Bone marrow (tissue), 2 donors: ENCODE data around the gene ATP13A1.

ENCODE experiments used
- DNase-seq, 2 donors: peaks; one replicate each; lab custom pipeline; 2025; lab: John Stamatoyannopoulos, UW

Gene ATP13A1

DNA sequence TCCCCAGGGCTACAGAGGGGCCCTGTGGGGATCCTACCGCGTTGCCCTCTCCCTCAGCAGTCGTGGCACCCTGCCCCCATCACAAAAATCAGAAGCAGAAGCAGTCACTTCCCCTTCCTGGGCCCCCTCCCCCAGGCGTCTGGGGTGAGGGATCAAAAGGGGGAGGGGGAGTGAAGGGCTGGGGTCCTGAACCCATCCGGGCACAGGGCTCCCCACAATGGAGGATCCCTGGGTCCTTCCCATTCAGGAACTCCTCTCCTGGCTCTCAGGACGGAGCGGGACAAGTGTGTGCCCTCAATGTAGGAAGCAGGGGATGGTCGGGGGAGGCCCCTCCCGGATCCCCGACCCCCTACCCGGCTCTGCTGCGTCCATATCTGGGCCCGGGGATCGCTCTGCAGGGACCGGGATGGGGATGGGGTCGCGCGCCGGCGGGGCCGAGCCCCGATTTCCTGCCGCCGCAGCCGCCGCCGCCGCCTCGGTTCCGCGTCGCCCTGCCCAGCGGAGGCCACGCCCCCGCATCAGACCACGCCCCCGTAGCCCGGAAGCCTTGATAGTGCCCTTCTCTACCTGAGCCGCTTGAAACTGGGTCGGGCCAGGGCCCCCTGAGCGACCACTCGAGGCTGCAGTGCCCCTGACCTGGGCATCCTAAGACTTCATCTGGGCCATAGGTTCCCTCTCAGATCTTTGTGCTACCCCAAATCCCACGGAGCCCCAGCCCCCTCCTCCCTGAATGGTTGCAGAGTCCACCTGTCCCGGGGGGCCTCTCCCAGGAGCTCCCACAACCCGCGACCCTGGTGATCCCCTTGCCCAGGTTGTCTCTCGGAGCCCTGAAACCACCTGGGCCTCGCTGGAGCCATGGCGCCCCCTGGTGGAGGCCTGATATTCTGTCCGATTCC, 20.1 kb downstream of the ATP13A1 start, which contains the start of gene GMIP:
Gene GMIP (minus strand): TSS at position 500 of the 896 bp plus-strand sequence. CDS start 128 bp downstream, at position 372.
- DNase-seq, result peak; percentile 50 to 78

DNA sequence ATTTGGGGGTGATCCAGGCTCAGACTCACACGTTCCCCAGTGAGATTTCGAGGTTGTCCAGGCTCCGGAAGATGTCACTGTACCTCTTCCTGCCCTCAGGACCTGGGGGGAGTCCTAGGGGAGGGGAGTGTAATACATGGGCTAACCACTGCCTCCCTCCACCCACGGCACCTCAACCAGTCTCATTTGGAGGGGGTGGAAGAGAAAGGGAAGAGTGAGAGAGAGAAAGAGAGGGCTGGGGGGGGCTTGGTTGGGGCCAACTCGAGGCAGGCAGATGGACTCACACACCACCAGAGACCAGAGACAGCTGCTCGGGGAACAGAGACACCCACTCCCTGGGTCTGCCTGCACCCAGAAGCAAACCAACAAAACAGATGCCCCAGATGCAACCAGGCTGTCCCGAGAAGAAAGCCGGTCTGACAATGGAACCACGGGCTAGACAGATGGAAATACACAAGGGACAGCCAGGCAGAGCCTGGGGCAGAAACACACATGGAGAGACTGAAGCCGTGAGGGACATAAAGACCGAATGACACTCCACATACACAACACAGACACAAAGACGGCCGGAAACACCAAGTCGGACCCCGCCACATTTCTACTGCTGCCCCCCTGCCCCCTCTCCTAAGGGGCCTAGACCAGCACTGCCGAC, 20.8 kb downstream of the ATP13A1 start:
- DNase-seq, result peak in 1 of 2 donors; percentile 36

DNA sequence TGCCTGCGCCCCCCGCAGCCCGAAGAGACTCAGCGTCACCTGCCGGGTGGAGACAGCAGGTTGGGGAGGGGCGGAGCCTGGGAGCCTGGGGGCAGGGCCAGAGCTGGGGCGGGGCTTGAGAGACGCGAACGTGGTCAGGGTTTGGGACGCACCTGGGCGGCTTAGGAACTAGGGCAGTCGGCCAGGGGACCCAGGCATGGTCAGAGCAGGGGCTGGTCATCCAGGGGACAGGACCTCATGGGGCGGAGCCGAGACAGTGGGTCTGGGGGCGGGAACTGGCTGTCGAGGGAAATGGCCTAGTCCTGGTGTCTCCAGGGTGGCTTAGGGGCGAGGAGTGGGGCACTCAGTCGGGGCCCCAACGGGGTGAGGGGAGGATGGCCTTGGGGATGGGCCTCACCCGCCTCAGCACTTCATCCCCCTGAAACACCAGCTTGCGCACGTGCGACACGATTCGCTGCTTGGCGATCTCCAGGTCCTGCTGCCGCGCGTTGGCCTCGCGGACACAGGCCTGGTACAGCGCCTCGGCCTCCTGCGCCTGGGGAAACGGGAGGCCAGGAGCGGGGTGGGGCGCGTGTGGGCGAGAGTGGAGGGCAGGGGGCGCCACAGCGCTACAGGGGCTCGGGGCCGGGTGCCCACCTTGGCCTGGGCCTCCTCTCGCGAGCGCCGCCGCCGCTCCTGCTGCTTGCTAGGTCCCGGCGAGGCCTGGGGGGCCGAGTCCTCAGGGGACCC, 25.8 kb downstream of the ATP13A1 start:
- DNase-seq, result no peak

DNA sequence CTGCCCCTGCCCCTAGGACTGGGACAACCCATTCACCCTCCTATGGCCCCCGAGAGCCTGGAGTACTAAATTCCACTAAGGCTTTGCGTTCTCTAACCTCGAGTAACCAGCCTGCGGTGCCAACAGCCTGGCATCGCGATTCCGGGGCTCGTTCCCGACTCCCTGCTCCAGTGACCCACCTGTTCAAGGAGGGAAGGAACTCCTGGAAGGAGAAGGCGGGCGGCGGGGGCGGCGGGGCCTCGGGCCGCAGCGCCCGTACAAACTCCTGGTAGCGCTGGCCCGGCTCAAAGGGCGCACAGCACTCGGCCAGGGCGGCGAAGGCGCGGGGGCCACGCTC, 26.3 kb downstream of the ATP13A1 start:
- DNase-seq, result no peak

DNA sequence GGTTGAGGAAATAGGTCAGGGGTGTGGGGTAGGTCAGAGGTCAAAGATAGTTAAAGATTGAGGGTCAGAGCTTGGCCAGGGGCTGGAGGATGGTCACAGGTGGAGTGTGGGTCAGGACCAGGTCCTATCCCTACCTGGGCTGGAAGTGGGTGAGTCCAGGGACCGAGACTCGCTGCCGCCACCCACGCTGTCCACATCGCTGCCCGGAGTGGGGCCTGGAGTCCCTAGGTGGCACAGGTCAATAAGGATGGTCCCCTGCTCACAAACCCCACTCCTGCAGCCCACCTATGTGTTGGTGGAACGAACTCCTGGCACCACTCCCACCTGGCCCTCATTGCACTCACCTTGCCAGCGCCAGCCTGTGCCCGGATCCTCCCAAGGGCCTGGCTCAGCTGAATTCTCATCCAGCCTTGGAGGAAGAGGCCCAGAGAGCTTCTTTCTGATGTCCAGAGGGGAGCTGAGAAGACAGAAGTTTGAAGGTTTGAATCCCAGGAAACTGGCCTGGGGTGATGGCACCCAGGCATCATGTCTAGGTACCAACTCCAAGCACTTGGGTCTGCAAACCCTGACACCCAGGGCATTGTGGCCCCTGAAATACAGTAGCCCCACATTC, 26.8 kb downstream of the ATP13A1 start:
- no peak for DNase-seq

DNA sequence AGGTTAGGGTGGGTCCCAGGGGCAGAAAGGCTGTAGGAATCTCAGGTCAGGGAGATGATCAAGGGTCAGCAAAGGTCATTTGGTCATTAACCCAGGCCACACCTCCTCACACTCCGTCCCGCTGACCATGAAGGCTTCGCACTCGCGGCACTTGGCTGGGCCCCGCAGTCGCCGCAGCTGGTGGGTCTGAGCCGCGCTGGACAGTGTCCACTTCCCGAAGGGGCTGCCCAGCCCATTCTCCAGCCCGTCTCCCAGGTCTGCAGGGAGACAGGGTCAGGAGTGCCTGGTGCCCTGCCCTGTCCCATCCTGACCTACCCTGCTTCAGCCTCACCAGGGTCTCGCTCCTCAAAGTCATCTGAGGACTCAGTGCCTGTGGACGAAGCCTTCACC, 28.2 kb downstream of the ATP13A1 start:
- no peak for DNase-seq

DNA sequence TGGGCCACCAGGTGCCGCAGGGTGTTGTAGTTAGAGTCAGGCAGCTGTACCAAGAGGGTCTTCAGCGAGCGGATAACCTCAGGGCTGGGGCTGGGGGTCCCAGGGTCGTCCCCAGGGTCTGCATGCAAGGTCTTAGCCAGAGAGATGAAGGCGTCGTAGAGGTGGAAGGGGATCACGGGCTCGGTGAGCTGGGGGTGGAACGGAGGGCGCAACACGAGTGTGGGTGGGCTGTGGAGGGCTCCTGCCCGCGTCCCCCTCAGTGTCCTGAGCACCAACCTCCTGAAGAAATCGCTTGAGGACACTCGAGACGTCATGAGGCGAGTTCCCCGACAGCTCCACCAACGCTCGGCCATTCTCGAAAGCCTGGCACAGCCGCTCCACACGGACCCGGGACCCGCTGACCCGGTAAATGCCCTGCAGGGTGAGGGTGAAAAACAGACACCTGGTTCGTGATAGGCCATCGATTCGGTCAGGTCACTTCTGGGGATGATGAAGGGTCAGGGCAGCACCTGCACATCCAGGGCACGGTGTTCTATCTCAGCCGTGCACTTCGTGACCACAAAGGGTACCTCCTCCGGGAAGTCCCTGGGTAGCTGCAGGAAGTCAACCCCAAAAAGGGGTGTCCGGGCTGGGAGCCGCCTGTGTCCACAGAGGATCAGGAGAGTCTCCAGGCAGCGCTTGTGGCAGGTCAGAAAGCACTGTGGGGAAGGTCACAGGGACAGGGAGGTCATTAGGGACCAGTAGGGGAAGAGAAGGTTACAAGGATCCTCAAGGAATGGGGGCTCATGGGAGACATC, 28.8 kb downstream of the ATP13A1 start:
- no peak for DNase-seq

DNA sequence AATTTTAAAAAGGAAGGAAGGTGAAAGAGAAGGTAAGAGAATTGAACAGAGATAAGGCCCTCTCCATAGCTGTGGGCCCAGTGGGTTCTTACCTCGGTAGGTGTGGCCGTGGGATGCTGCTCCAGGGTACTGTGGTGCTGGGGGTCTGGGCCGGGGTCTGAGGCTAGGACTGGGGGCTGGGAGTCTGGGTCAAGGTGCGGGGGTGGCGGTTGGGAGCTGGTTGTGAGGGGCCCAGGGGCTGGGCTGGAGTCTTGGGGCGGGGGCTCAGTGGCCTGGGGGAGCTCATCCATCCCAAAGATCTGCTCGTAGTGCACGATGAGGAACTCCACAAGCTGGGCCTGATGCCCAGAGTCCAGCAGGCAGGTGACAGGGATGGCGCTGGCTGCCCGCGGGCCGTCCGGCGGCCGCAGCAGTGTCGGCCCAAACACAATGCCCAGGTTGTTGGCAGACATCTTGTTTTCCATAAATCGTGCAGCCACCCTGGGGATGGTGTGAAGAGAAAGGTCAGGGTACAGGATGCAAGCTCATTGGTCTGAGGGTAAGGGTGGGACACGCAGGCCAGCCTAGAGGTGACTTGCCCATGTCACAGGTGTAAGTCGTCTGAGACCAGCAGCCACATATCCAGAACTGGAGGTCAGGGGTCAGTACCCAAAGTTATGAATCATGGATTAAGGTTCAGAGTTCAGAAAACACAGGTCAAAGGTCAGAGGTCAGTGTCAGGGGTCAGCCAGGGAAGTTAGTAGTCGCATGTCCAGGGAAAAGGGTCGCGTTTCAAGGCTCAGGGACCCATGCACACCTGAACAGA, 29.6 kb downstream of the ATP13A1 start:
- DNase-seq, result no peak

DNA sequence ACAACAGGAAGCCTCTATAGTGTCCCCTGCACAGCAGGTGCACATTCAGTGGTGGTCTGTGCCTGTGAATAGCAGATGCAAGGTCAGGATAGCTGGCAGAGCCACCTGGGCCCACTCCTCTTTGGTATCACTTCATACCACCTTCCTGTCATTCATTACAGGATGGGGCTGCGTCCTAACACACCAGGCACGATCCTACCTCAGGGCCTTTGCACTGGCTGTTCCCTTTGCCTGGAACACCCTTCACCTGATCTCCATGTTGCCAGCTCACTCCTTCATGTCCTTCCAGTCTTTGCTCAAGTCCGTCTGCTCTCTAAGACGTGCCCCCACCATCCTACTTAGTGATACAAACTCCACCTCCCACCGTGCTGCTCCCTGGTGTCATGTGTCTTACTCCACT, 30.8 kb downstream of the ATP13A1 start:
- DNase-seq, result no peak

DNA sequence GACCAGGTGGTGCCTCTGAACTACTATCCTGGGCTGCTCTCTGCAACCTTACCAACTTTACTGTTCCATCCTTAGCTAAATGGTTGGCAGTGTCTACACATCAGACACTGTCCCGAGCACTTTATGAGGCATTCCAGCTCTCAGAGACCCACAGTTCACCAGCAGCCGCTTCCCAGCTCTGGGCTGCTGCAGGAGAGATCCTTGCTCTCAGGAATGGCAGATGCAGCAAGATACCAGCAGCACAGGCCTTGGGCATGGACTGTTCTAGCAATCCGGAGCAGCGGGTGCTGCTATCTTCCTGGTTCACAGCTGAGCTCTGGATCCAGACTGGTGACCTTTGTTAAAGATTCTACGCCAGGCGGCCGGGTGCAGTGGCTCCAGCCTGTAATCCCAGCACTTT, 32.1 kb downstream of the ATP13A1 start:
- DNase-seq, result no peak

DNA sequence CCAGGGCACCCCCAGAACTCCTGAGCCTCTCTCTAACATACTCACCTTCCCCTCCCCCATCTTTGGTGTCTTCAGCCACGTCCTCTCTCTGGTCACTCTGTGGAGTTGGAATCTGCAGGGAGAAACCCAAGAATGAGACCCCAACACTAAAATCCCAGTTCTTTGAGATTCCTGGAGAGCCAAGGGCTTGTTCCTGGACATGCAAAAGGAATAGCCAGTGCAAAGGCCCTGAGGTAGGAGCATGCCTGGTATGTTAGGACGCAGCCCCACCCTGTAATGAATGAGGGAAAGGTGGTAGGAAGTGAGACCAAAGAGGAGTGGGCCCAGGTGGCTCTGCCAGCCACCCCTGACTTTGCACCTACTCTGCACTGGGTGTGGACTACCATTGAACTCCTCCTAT, 33.0 kb downstream of the ATP13A1 start:
- no peak for DNase-seq

DNA sequence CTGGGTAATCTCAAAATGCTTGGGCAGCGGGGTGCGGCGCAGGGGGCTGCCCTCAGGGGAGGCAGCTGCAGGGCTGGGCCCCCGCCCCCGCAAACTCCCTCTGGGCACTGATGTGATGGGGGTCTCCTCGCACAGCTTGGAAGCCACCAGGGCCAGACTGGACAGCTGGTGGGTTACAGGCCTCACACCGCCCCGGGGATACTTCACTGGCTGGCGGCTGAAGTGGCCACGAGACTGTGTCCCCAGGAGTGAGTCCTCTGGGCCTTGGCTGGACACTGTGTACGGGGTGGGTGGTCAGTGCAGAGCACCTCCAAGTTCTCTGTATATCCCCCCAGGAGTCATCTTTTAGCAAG, 33.4 kb downstream of the ATP13A1 start:
- no peak for DNase-seq

DNA sequence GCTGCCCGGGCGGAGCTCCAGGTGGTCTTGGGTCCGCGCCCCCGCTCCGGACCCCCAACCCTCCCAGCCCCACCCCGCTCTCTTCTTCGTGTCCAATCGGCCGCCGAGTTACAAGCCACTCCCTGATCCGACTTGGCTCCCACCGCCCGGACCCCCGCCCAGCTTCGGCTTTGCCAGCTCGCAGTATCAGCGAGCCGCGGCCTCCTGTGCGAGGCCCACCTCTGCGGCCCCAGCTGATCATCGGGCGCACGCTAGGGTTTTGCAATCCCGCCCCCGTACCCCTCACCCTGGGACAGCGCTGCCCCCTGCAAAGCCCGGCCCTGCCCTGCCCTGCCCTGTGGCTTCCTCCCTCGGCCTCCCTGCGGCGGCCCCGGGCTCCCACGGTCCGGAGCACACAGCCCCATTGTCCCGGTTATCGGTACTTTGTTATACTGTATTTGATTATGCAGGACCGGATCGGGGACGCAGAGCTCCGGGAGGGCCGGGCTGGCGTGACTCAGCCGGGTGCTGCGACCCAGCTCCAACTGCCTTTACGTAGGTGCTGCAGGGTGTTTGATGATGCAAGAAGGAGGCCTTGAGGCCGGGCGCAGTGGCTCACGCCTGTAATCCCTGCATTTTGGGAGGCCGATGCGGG, 34.9 kb downstream of the ATP13A1 start:
- peak in 1 of 2 donors; percentile 5 for DNase-seq

DNA sequence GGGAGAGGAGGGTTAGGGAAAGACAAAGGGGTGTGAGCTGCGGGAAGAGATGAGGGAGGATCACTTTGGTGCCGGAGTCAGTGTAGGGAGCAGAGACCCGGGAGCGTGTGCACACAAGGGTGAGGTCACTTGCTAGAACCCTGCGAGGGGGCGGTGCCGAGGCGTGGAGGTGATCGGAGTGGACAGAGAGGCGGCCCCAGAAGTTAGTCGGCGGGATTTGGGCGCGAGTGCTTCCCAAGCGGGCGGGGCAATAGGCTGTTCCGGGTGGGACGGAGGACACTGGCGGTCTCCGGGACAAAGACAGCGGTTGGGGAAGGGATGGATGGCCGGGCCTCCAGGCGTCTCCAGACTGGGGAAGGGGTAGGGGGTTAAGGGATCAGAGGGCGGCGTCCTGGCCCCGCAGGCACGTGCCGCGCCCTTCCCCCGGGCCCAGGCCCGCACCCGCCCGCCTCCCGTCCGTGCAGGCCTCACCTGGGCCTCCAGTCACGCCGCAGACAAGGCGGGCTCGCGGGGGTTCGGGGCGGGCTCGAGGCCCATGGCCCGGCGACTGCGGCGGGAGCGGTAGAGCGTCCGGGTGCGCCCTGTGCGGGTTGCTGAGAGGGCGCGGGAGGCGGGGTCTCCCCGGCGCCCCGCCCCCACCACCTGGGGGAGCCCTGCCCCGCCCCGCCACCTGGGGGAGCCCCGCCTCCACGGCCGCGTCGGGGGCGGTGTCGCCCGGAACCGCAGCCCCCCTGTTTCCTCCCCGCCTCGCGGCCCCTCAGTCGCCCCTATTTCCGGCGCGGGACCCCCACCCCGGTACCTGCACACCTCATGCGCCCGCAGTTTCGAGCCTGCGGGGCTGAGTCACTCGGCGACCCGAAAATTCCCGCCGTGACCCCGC, 35.6 kb downstream of the ATP13A1 start, which contains the start of gene LPAR2:
Gene LPAR2 (minus strand): TSS at position 600 of the 880 bp plus-strand sequence. CDS start 945 bp downstream, outside the sequence.
- DNase-seq, result peak in 1 of 2 donors; percentile 49

DNA sequence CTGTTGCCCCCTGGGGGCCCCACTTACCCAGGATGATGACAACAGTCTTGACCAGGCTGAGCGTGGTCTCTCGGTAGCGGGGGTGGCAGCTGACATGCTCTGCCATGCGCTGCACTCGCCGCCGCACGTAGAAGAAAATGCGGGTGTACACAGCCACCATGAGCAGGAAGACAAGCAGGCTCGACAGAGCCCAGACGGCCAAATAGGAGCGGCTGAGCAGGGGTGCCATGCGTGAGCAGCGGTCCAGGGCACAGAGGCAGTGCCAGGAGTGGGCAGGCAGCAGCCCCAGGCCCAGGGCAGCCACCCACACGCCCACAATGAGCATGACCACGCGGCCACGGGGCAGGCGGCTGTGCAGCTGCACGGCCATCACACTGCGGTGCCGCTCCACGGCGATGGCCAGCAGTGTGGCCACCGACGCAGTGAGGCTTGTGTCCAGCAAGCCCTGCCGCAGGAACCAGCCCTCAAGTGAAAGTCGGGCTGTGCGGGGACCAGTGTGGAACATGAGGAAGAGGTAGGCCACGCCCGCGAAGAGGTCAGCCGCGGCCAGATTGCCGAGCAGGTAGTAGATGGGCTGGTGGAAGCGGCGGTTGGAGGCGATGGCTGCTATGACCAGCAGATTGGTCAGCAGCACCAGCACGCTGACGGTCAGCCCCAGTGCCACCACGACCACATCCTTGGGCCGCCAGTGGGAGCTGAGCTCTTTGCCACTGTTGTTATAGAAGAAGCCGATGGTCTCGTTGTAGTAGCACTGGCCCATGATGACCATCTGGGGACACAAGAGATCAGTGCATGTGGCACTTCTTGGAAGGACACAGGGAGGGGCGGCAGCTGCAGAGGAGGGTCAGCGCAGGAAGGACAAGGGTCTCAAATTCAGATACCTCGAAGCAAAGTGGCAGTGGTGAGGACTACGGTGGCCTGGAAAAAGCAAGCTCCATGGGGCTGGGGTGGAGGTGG, 36.7 kb downstream of the ATP13A1 start:
- no peak for DNase-seq

DNA sequence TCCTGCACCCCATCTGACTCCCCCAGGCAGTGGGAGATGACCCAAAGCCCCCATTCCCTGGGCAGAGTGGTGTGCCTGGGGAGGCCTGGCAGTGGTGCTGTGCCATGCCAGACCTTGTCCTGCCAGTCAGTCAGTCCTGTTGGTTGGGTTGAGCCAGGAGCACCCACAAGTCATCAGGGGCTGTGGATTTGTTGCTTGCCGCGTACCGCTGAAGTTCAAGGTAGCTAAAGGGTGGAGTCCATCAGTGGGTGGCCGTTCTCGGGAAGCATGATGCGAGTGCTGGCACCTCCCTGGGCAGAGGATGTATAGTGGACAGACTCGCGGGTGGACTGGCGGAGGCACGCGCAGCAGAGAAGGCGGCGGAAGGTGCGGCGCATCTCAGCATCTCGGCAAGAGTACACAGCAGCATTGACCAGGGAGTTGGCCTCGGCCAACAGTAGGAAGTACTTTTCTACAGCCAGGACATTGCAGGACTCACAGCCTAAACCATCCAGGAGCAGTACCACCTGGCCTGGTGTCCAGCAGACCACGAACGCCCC, 39.4 kb downstream of the ATP13A1 start:
- no peak for DNase-seq

DNA sequence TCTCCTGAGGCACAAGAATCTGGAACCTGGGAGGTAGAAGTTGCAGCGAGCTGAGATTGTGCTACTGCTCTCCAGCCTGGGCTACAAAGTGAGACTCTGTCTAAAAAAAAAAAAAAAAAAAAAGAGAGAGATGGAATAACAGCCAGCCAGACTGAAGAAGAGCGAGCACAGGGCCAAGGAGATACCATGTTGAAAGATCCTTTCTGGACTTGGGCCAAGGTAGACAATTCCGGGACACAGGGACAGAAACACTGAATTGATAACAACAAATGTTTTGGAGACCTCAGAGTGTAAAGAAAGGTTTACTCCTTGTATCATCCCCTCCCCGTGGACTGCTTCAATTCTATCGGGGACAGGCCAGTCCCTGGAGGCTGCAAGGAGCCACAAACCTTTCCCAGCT, 40.1 kb downstream of the ATP13A1 start:
- no peak for DNase-seq

DNA sequence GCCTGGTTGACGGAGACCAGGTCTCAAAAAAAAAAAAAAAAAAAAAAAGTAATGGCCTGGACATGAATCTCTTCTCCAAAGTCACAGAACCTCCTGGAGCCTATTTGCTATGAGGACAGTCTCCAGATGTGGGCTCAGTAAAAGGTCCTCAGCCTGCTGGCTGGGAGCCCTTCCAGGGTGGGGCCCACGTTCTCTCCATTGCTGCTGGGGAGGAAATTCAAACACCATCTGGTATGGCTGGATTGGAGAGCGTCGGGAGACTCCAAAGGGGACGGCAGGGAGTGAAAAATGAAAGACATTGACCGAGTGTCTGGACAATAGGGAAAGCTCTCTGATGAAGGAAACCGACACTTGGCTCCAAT, 43.6 kb downstream of the ATP13A1 start:
- DNase-seq, result no peak
